HepG2 (cell line): ENCODE data around the gene VSNL1. TPM values are rescaled to one million over a fixed set of nuclear protein-coding genes. Genes with fewer than 3 reads are reported as not detected.

ENCODE experiments used
- ATAC-seq: fragments of 200-7000 bp; cut with Tn5 transposase; 3 replicates; pipeline ENCODE4 v1.9.1; 2020; ENCODE audit warnings: mild to moderate bottlenecking, moderate library complexity
- BruUV-seq: library from RNA; stranded (reverse); fragments of 400-500 nt; replicated peaks from 2 replicates; lab custom pipeline; 2021; lab: Mats Ljungman, UMichigan
- CTCF ChIA-PET: fragments of 300-600 bp; formaldehyde crosslinking; extraction: SDS; loops from one replicate; lab custom pipeline; 2021; ENCODE audit warnings: low total read pairs, inconsistent platforms, low intra/inter-chr PET ratio; lab: Yijun Ruan, JAX
- POLR2A ChIA-PET: fragments of 350-600 bp; sonication (Branson Sonifier 250); formaldehyde crosslinking; loops from one replicate; lab custom pipeline; 2020; ENCODE audit warnings: antibody characterized with exemption, inconsistent platforms; lab: Yijun Ruan, JAX
- DNase-seq: peaks from one replicate; pipeline ENCODE4 v3.0.0-alpha.2; 2015; ENCODE audit warnings: low spot score
- FAIRE-seq: peaks from 3 replicates; lab custom pipeline; 2011; peaks lifted over from hg19 to GRCh38; lab: Jason Lieb, UNC
- H2AFZ ChIP-seq: one replicate; pipeline ENCODE4 v1.6.1; 2011; ENCODE audit warnings: low read length, inconsistent platforms
- H3K27ac ChIP-seq: fragments of 300-600 bp; 3 replicates; pipeline ENCODE4 v1.8.0; 2011; ENCODE audit warnings: mixed run types, mild to moderate bottlenecking, mixed read lengths, low read length, inconsistent platforms; ENCODE audit not compliant: insufficient read depth; ENCODE audit errors: extremely low read length
- H3K27me3 ChIP-seq, 2 experiments: fragments of 200-600 bp in 1 of 2; 2 replicates in 1 of 2; 3 replicates in 1 of 2; pipeline versions ENCODE4 v1.6.0 to v1.8.0; 2011; ENCODE audit warnings: low read length in 2 of 2, mild to moderate bottlenecking in 2 of 2, moderate library complexity in 2 of 2, inconsistent platforms in 1 of 2; ENCODE audit not compliant: insufficient read depth in 2 of 2, control insufficient read depth in 1 of 2
- H3K36me3 ChIP-seq, 2 experiments: fragments of 200-600 bp in 1 of 2; replicated peaks in 1 of 2; 2 replicates in 1 of 2; 3 replicates in 1 of 2; pipeline versions ENCODE4 v1.5.1 to v1.8.0; 2011; ENCODE audit warnings: low read length in 2 of 2, inconsistent platforms in 1 of 2; ENCODE audit not compliant: insufficient read depth in 2 of 2, control insufficient read depth in 1 of 2
- H3K4me1 ChIP-seq: 2 replicates; pipeline ENCODE4 v1.5.1; 2012; ENCODE audit warnings: low read length, inconsistent platforms; ENCODE audit not compliant: insufficient read depth
- H3K4me2 ChIP-seq: 2 replicates; pipeline ENCODE4 v1.6.0; 2011; ENCODE audit warnings: low read depth, low read length, inconsistent platforms
- H3K4me3 ChIP-seq, 3 experiments: fragments of 200-600 bp in 1 of 3; sonication (generic), shearing (Covaris generic) in 1 of 3; replicated peaks in 1 of 3; 2 replicates each; pipeline ENCODE4 v1.5.1; 2011 to 2016; ENCODE audit warnings: low read length in 3 of 3, inconsistent platforms in 2 of 3, low read depth in 2 of 3, mild to moderate bottlenecking in 2 of 3, control low read depth in 1 of 3, mixed read lengths in 1 of 3; ENCODE audit not compliant: insufficient read depth in 1 of 3
- H3K79me2 ChIP-seq: one replicate; pipeline ENCODE4 v1.6.1; 2011; ENCODE audit warnings: low read length, inconsistent platforms; ENCODE audit not compliant: insufficient read depth
- H3K9ac ChIP-seq: 2 replicates; pipeline ENCODE4 v1.6.0; 2011; ENCODE audit warnings: mild to moderate bottlenecking, low read depth, low read length, inconsistent platforms; ENCODE audit not compliant: insufficient read depth
- H3K9me3 ChIP-seq: 2 replicates; pipeline ENCODE4 v1.5.1; 2012; ENCODE audit warnings: mild to moderate bottlenecking, low read length
- H4K20me1 ChIP-seq: 2 replicates; pipeline ENCODE4 v1.6.0; 2011; ENCODE audit warnings: inconsistent platforms, mild to moderate bottlenecking, low read length, moderate library complexity; ENCODE audit not compliant: insufficient read depth
- HNRNPUL1 ChIP-seq: fragments of 200-400 bp; formaldehyde crosslinking; IDR thresholded peaks from 2 replicates; pipeline ENCODE4 v1.6.1; 2017; ENCODE audit warnings: low read depth, mild to moderate bottlenecking, low read length, moderate library complexity
- ISX ChIP-seq: sonication (generic); formaldehyde crosslinking; conservative IDR thresholded peaks from 2 replicates; pipeline ENCODE4 v1.5.0; 2020; ENCODE audit warnings: missing genetic modification reagents
- MED13 ChIP-seq: sonication (generic); formaldehyde crosslinking; IDR thresholded peaks from 2 replicates; pipeline ENCODE4 v1.5.0; 2020; ENCODE audit warnings: missing genetic modification reagents
- PRMT3 ChIP-seq: sonication (generic); formaldehyde crosslinking; IDR thresholded peaks from 2 replicates; pipeline ENCODE4 v1.8.1; 2022; ENCODE audit warnings: low read depth, mild to moderate bottlenecking, moderate library complexity, missing genetic modification reagents, borderline replicate concordance
- RAD21 ChIP-seq: fragments of 450-650 bp; formaldehyde crosslinking; IDR thresholded peaks from 2 replicates; pipeline ENCODE4 v1.5.0; 2020; ENCODE audit warnings: mild to moderate bottlenecking
- SP2 ChIP-seq: sonication (generic); formaldehyde crosslinking; IDR thresholded peaks from 2 replicates; pipeline ENCODE4 v1.5.1; 2020; ENCODE audit warnings: mild to moderate bottlenecking, missing genetic modification reagents
- TCF7L2 ChIP-seq: IDR thresholded peaks from 2 replicates; pipeline ENCODE4 v1.6.1; 2011; ENCODE audit warnings: mild to moderate bottlenecking, low read depth, low read length, moderate library complexity
- THAP7 ChIP-seq: sonication (generic); formaldehyde crosslinking; IDR thresholded peaks from 2 replicates; pipeline ENCODE4 v1.8.1; 2023; ENCODE audit warnings: mild to moderate bottlenecking, missing genetic modification reagents
- ZBED4 ChIP-seq: sonication (generic); formaldehyde crosslinking; IDR thresholded peaks from 2 replicates; pipeline ENCODE4 v1.4.0; 2020; ENCODE audit warnings: missing genetic modification reagents, borderline replicate concordance
- ZBTB7B ChIP-seq: sonication (generic); formaldehyde crosslinking; IDR thresholded peaks from 2 replicates; pipeline ENCODE4 v1.4.0; 2020; ENCODE audit warnings: missing genetic modification reagents
- ZNF44 ChIP-seq: sonication (generic); formaldehyde crosslinking; IDR thresholded peaks from 2 replicates; pipeline ENCODE4 v1.5.1; 2020; ENCODE audit warnings: mild to moderate bottlenecking, missing genetic modification reagents
- ZNF567 ChIP-seq: sonication (generic); formaldehyde crosslinking; IDR thresholded peaks from 2 replicates; pipeline ENCODE4 v1.8.1; 2023; ENCODE audit warnings: mild to moderate bottlenecking, missing genetic modification reagents, borderline replicate concordance
- whole genome bisulfite sequencing: methylation state at CpG from one replicate; pipeline ENCODE4 v1.1.6; 2017; ENCODE audit warnings: low lambda C conversion rate; 5-methylcytosine and 5-hydroxymethylcytosine counted together
- in situ Hi-C: cut with HindIII; loops from 2 replicates; pipeline ENCODE4 v1.10.0; 2017; ENCODE audit warnings: low pct_unique_long_range_greater_than_20kb; ENCODE audit not compliant: extremely low pct_ligation_motif_present
- intact Hi-C: fragments of 100-400 bp; cut with micrococcal nuclease; formaldehyde crosslinking; loops from one replicate; pipeline ENCODE4 v1.10.0; 2022; ENCODE audit not compliant: unreplicated experiment
- polyA plus RNA-seq, 8 experiments: library from polyadenylated mRNA; depleted of rRNA in 3 of 8; stranded (reverse) in 7 of 8; unstranded in 1 of 8; fragments of >200 nt; fragmentation: Illumina TruSeq in 4 of 8; extraction: Trizol in 4 of 8; gene quantifications; 2 replicates each; pipeline versions ENCODE4 v1.2.1 to v1.2.3, GENCODE V29; 2011 to 2016; ENCODE audit warnings: low read depth in 4 of 8, missing spikeins in 1 of 8, mixed read lengths in 1 of 8; ENCODE audit not compliant: insufficient read depth in 1 of 8
- total RNA-seq, 5 experiments: library from RNA; depleted of rRNA; stranded (reverse); fragments of >200 nt; fragmentation: Illumina TruSeq; extraction: Trizol; gene quantifications; 2 replicates each; pipeline ENCODE4 v1.2.3, GENCODE V29; 2016; ENCODE audit warnings: low read depth in 1 of 5

Gene VSNL1
- total and polyA plus RNA-seq, 2 of the 13 experiments (the other 11 are each of a cell fraction or from before 2014, with no cell fraction given) = 63.2 to 95.9 TPM

- Histone ChIP-seq H3K4me2 (no peak overlapping the region), H3K36me3 (no peaks in the 10 kb centered on the region), H3K27ac (no peak overlapping the region), H3K4me3 (no peak overlapping the region), H3K9me3 (no peaks in the 10 kb centered on the region), H3K9ac (no peak overlapping the region), H4K20me1 (no peaks in the 10 kb centered on the region), H3K27me3 (no peaks in the 10 kb centered on the region), H3K4me1 (no peaks in the 10 kb centered on the region), H3K79me2 (no peaks in the 10 kb centered on the region), H2AFZ (no peak overlapping the region)
- intact Hi-C loops = no loop called here
- FAIRE-seq (no peak), ATAC-seq (no peak), DNase-seq (no peak)
- in situ Hi-C loops = no loop called here
- WGBS = 12% methylated on average over 2 of the region's 2 CpGs
- POLR2A ChIA-PET = no interaction called here
- CTCF ChIA-PET = no interaction called here
- no TSS peak for BruUV-seq
- TF ChIP-seq RAD21 (CRISPR knock-in tag) (no peak), TCF7L2 (no peak), HNRNPUL1 (no peak), ZNF567 (CRISPR knock-in tag) (no peak), THAP7 (no peak), SP2 (CRISPR knock-in tag) (no peak), ZNF44 (CRISPR knock-in tag) (no peak), ISX (CRISPR knock-in tag) (no peak), ZBED4 (CRISPR knock-in tag) (no peak), PRMT3 (CRISPR knock-in tag) (no peak), ZBTB7B (CRISPR knock-in tag) (no peak), MED13 (no peak)
These were observed 33.5 kb upstream of the VSNL1 start for GRCh38 chr2:17506736-17507616.
